PC-9 (cell line): Measurements from ENCODE around the gene STX2. TPM values are rescaled to one million over a fixed set of nuclear protein-coding genes. Genes with fewer than 3 reads are reported as not detected.

Experiments used
- BruUV-seq: library from RNA; stranded (reverse); fragments of 400-500 nt; replicated peaks from 2 replicates; lab custom pipeline; 2021; lab: Mats Ljungman, UMichigan
- CTCF ChIA-PET: fragments of 300-600 bp; sonication (Branson Sonifier 250); formaldehyde crosslinking; loops from one replicate; lab custom pipeline; 2022; ENCODE audit warnings: antibody characterized with exemption; lab: Charles Lee
- POLR2A ChIA-PET: fragments of 300-600 bp; sonication (Branson Sonifier 250); formaldehyde crosslinking; loops from one replicate; lab custom pipeline; 2022; ENCODE audit warnings: antibody characterized with exemption; ENCODE audit not compliant: unreplicated experiment; lab: Charles Lee
- DNase-seq, 2 experiments: peaks; one replicate each; pipeline versions ENCODE4 v3.0.0 to v3.0.0-alpha.2; 2015 to 2022; ENCODE audit warnings: mixed read lengths in 1 of 2
- H2AFZ ChIP-seq: fragments of 200-600 bp; sonication (generic); 2 replicates; pipeline ENCODE4 v1.8.1; 2017; ENCODE audit warnings: antibody characterized with exemption
- H3F3A ChIP-seq: fragments of 200-600 bp; sonication (generic); 2 replicates; pipeline ENCODE4 v1.8.1; 2017; ENCODE audit warnings: antibody characterized with exemption, mild to moderate bottlenecking, low read depth; ENCODE audit not compliant: insufficient read depth
- H3K27ac ChIP-seq: fragments of 200-600 bp; sonication (generic); 2 replicates; pipeline ENCODE4 v1.6.1; 2016; ENCODE audit warnings: mixed run types
- H3K27me3 ChIP-seq: fragments of 200-600 bp; sonication (generic); 2 replicates; pipeline ENCODE4 v1.6.1; 2016; ENCODE audit warnings: low read depth, mixed run types; ENCODE audit not compliant: insufficient read depth
- H3K36me3 ChIP-seq: fragments of 200-600 bp; sonication (generic); 2 replicates; pipeline ENCODE4 v1.6.1; 2016; ENCODE audit warnings: low read depth, mixed run types
- H3K4me1 ChIP-seq: fragments of 200-600 bp; sonication (generic); replicated peaks from 2 replicates; pipeline ENCODE4 v1.6.1; 2016; ENCODE audit warnings: mixed run types; ENCODE audit not compliant: insufficient read depth
- H3K4me2 ChIP-seq: fragments of 200-600 bp; sonication (generic); 2 replicates; pipeline ENCODE4 v1.6.1; 2017; ENCODE audit warnings: mixed run types
- H3K4me3 ChIP-seq: fragments of 200-600 bp; sonication (generic); 2 replicates; pipeline ENCODE4 v1.6.1; 2016; ENCODE audit warnings: mixed run types
- H3K79me2 ChIP-seq: fragments of 200-600 bp; sonication (generic); 2 replicates; pipeline ENCODE4 v1.6.1; 2017; ENCODE audit warnings: low read depth, mixed run types
- H3K9me2 ChIP-seq: fragments of 200-600 bp; sonication (generic); 2 replicates; pipeline ENCODE4 v1.8.1; 2017; ENCODE audit warnings: mild to moderate bottlenecking; ENCODE audit not compliant: insufficient read depth
- H3K9me3 ChIP-seq: fragments of 200-600 bp; sonication (generic); 2 replicates; pipeline ENCODE4 v1.8.1; 2016; ENCODE audit warnings: low read depth; ENCODE audit not compliant: insufficient read depth
- H4K20me1 ChIP-seq: fragments of 200-600 bp; sonication (generic); 2 replicates; pipeline ENCODE4 v1.8.1; 2017; ENCODE audit not compliant: insufficient read depth
- EZH2 ChIP-seq: fragments of 200-600 bp; sonication (generic); IDR thresholded peaks from 2 replicates; pipeline ENCODE4 v1.8.0; 2017; ENCODE audit warnings: antibody characterized with exemption, low read depth
- intact Hi-C: fragments of 100-400 bp; cut with micrococcal nuclease; formaldehyde crosslinking; loops from one replicate; pipeline ENCODE4 v1.10.0; 2022; ENCODE audit not compliant: unreplicated experiment
- total RNA-seq: library from RNA; stranded (reverse); gene quantifications from 2 replicates; pipeline ENCODE4 v1.2.3, GENCODE V29; 2021
- TF ChIP-seq, protein P1 (sequence below): fragments of 200-600 bp; sonication (generic); conservative IDR thresholded peaks from 2 replicates; pipeline ENCODE4 v1.6.1; 2017; ENCODE audit warnings: mixed run types, antibody characterized with exemption, mild to moderate bottlenecking, moderate library complexity

STX2 gene
- total RNA-seq, 1 experiment from 2014 or later: 9.7 TPM

GRCh38 chr12:130872179-130873096, 33.4 kb upstream of the STX2 start:
- ChIA-PET POLR2A (no interaction called here), CTCF (no interaction called here)
- H3K27me3 ChIP-seq: no peaks in the 10 kb centered on the region
- no peaks in the 10 kb centered on the region for H3K9me3 ChIP-seq
- peak in 1 of 2 experiments; percentile 33 for DNase-seq
- H3K9me2 ChIP-seq: no peaks in the 10 kb centered on the region
- H4K20me1 ChIP-seq: peaks cover 44% of the 10 kb centered on the region
- H3K4me3 ChIP-seq: peak overlapping the region; percentile 99
- peaks cover 15% of the 10 kb centered on the region for H3K4me1 ChIP-seq
- peak overlapping the region; percentile 96 for H3K4me2 ChIP-seq
- H3K27ac ChIP-seq: peak overlapping the region; percentile 73
- peaks cover 22% of the 10 kb centered on the region for H3K79me2 ChIP-seq
- BruUV-seq: no TSS peak
- no peak for TF ChIP-seq EZH2
- TF ChIP-seq, protein P1, sequence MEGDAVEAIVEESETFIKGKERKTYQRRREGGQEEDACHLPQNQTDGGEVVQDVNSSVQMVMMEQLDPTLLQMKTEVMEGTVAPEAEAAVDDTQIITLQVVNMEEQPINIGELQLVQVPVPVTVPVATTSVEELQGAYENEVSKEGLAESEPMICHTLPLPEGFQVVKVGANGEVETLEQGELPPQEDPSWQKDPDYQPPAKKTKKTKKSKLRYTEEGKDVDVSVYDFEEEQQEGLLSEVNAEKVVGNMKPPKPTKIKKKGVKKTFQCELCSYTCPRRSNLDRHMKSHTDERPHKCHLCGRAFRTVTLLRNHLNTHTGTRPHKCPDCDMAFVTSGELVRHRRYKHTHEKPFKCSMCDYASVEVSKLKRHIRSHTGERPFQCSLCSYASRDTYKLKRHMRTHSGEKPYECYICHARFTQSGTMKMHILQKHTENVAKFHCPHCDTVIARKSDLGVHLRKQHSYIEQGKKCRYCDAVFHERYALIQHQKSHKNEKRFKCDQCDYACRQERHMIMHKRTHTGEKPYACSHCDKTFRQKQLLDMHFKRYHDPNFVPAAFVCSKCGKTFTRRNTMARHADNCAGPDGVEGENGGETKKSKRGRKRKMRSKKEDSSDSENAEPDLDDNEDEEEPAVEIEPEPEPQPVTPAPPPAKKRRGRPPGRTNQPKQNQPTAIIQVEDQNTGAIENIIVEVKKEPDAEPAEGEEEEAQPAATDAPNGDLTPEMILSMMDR: no peak
- peaks cover 49% of the 10 kb centered on the region for H3K36me3 ChIP-seq
- H2AFZ ChIP-seq: peak overlapping the region; percentile 74
- H3F3A ChIP-seq: peaks cover 48% of the 10 kb centered on the region
- intact Hi-C loops: loop anchor here (5.0 kb wide), 2 partner anchors 35 to 55 kb away; partner anchors contain the start of gene STX2

DNA sequence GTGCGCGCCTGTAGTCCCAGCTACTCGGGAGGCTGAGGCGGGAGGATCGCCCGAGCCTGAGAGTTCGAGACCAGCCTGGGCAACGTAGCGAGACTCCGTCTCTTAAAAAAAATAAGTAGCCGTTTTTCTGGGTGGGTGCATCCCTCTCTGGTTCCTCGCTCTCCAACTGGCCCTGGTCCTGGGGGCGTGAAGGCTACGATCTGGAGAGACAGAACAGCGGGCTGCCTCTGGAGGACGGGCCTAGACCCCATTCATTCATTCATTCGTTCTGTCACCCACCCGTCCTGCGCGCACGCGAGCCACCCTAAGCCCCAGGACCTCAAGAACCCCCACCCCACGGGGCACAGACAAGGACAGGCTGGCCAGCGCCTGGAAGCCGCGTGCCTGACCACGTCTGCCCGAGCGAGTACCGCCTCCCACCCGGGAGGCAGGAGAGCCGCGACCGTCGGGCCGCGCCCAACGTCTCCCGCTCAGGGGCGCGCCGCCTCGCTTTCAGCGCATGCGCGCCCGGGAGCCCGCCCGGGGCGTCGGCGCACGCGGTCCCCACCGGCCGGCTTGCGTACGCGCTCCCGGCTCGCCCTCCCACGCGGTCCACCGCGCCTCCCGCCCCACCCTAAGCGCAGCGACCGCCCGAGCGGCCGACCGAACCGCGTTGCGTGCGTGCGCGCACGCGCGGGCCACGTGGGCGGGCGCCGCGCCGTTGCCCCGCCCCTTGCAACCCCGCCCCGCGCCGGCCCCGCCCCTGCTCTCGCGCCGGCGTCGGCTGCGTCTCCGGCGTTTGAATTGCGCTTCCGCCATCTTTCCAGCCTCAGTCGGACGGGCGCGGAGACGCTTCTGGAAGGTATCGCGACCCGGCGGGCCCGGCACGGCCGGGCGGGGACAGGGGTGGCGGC, 32.5 kb upstream of the STX2 start, which contains the start of gene RAN:
TSS of gene RAN (plus strand) at position 781 of the 893 bp plus-strand sequence. CDS start 528 bp downstream, outside the sequence.
- intact Hi-C loops: loop anchor here (5.0 kb wide), 2 partner anchors 34 to 54 kb away; partner anchors contain the start of gene STX2
- Histone ChIP-seq H3K4me1 (peaks cover 15% of the 10 kb centered on the region), H3K9me3 (no peaks in the 10 kb centered on the region), H3K27me3 (no peaks in the 10 kb centered on the region), H4K20me1 (peaks cover 35% of the 10 kb centered on the region), H3K4me3 (peak within 1 kb of the TSS; percentile 99), H3K9me2 (no peaks in the 10 kb centered on the region), H3K79me2 (peaks cover 22% of the 10 kb centered on the region), H3K4me2 (peak within 1 kb of the TSS; percentile 96), H3K27ac (peak within 1 kb of the TSS; percentile 80), H3K36me3 (peaks cover 40% of the 10 kb centered on the region), H2AFZ (peak within 1 kb of the TSS; percentile 90), H3F3A (peaks cover 39% of the 10 kb centered on the region)
- POLR2A ChIA-PET: no interaction called here
- CTCF ChIA-PET: no interaction called here
- DNase-seq: peak; percentile 63 to 91
- TF ChIP-seq, protein P1: no peak
- no peak for TF ChIP-seq EZH2
- BruUV-seq: TSS peak; percentile 79
